Measurements from ENCODE around the gene NUCB2.

DNA sequence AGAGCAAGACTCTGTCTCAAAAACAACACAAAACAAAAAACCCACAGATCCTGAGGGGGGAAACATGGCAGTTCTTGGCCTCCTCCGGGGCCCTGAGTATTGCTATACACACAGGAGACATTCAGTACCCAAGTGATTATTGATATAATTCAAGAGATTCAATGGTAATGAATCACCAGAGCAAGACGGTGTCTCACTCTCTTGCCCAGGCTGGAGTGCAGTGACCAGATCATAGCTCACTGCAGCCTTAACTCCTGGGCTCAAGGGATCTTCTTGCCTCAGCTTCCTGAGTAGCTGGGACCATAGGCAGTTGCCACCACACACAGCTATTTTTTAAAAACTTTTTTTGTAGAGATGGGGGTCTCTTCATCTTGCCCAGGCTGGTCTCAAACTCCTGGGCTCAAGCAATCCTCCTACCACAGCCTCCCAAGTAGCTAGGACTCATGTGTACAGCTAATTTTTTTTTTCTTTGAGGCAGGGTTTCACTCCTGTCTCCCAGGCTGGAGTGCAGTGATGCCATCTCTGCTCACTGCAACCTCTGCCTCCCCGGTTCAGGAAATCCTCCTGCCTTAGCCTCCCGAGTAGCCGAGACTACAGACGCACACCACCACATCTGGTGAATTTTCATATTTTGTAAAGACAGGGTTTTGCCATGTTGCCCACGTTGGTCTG is 46.9 kb upstream of the NUCB2 start:
- TF ChIP-seq, protein P1, sequence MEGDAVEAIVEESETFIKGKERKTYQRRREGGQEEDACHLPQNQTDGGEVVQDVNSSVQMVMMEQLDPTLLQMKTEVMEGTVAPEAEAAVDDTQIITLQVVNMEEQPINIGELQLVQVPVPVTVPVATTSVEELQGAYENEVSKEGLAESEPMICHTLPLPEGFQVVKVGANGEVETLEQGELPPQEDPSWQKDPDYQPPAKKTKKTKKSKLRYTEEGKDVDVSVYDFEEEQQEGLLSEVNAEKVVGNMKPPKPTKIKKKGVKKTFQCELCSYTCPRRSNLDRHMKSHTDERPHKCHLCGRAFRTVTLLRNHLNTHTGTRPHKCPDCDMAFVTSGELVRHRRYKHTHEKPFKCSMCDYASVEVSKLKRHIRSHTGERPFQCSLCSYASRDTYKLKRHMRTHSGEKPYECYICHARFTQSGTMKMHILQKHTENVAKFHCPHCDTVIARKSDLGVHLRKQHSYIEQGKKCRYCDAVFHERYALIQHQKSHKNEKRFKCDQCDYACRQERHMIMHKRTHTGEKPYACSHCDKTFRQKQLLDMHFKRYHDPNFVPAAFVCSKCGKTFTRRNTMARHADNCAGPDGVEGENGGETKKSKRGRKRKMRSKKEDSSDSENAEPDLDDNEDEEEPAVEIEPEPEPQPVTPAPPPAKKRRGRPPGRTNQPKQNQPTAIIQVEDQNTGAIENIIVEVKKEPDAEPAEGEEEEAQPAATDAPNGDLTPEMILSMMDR (IDR thresholded peaks at IDR 0.05; ENCODE audit: low read depth, low read length): no peak
- no peak for TF ChIP-seq MYC (IDR thresholded peaks at IDR 0.05; ENCODE audit: low read depth, low read length)
